Measurements from ENCODE around the gene MIGA1. TPM values are rescaled to one million over a fixed set of nuclear protein-coding genes. Genes with fewer than 3 reads are reported as not detected.
A peak's percentile ranks its signal among the peaks of the same experiment; 100 is the strongest.

MIGA1 gene
- total RNA-seq, 2 experiments from 2014 or later: 12.2 to 15.8 TPM

DNA sequence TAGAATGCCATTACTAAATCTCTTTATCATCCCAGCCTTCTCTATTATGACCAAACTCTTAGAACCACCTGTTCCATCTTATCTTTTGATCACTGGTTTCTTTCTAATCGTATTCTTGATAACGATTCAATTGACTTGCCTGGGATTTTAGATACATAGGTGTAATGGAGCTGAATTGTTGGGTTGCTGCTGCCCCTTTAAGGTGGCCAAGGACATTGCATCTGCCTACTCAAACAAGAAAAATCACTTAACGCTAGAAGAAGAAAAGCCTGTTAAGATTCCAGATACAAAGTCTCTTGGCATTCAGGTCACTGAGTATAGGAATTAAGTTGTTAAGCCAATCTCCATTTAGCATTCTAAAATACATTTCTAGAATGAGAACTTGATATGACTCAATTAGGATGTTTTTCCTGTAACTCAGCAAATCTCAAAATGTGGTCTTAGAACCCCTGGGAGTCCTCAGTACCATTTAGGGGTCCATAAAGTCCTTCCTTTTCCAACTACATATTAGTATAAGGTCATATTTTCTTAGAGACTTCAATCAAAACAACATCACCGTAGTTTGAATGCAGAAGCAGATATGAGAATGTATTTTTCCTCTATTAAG is 121.3 kb downstream of the MIGA1 start:
- Mint-ChIP-seq H3K4me1 (ENCODE audit: low read depth) (no peaks in the 10 kb centered on the region), H3K27me3 (no peaks in the 10 kb centered on the region), H3K27ac (no peak overlapping the region), H3K9me3 (peaks cover 2% of the 10 kb centered on the region), H3K4me3 (no peak overlapping the region), H3K36me3 (ENCODE audit: low read depth) (no peaks in the 10 kb centered on the region)
- H3K27me3 ChIP-seq (ENCODE audit: control insufficient read depth in 1 of 2, insufficient read depth in 2 of 2, low read length in 2 of 2): no peaks in the 10 kb centered on the region
- CTCF ChIA-PET: no interaction called here
- no peaks in the 10 kb centered on the region for H3K4me1 ChIP-seq (ENCODE audit: insufficient read depth, low read length)
- H3K27ac ChIP-seq (ENCODE audit: low read depth in 1 of 2, low read length in 2 of 2): no peak overlapping the region
- TF ChIP-seq, protein P1, sequence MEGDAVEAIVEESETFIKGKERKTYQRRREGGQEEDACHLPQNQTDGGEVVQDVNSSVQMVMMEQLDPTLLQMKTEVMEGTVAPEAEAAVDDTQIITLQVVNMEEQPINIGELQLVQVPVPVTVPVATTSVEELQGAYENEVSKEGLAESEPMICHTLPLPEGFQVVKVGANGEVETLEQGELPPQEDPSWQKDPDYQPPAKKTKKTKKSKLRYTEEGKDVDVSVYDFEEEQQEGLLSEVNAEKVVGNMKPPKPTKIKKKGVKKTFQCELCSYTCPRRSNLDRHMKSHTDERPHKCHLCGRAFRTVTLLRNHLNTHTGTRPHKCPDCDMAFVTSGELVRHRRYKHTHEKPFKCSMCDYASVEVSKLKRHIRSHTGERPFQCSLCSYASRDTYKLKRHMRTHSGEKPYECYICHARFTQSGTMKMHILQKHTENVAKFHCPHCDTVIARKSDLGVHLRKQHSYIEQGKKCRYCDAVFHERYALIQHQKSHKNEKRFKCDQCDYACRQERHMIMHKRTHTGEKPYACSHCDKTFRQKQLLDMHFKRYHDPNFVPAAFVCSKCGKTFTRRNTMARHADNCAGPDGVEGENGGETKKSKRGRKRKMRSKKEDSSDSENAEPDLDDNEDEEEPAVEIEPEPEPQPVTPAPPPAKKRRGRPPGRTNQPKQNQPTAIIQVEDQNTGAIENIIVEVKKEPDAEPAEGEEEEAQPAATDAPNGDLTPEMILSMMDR (IDR thresholded peaks at IDR 0.05): peak; percentile 41
- peaks cover 0 to 4% of the 10 kb centered on the region in 2 experiments for H3K9me3 ChIP-seq (ENCODE audit: control insufficient read depth in 1 of 2, insufficient read depth in 1 of 2, low read length in 2 of 2)
- H3K4me3 ChIP-seq (ENCODE audit: low read length): no peak overlapping the region
- no peaks in the 10 kb centered on the region for H3K36me3 ChIP-seq (ENCODE audit: insufficient read depth, low read length)
- POLR2A ChIA-PET: no interaction called here
- intact Hi-C loops (cut with DNase I, micrococcal nuclease): loop anchor here in 1 of 2 experiments (5.0 kb wide), 1 partner anchor 1233 kb away; no protein-coding TSS in a partner anchor
- ATAC-seq (ENCODE audit: poor library complexity) (no peak), DNase-seq (peak in 3 of 14 experiments; percentile 12 to 28 (median 23))

DNA sequence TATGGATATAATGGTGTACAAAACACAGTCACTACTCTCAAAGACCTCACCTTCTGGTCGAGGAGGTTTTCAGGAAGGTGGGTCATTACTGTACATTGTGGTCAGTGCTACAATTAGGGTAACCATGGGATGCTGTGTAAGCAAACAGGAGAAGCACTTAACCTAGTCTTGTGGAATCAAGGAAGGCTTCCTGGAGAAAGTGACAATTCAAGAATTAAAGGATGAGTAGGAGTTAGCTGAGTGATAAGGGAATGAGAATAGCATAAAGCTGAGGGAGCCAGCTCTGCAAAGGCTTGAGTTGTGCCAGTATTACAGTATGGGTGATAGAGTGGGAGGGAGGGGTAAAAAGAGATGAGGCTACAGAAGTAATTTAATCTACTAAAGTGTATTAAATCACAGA is 126.2 kb downstream of the MIGA1 start:
- Mint-ChIP-seq H3K27me3 (no peaks in the 10 kb centered on the region), H3K36me3 (ENCODE audit: low read depth) (no peaks in the 10 kb centered on the region), H3K27ac (no peak overlapping the region), H3K9me3 (no peaks in the 10 kb centered on the region), H3K4me3 (no peak overlapping the region), H3K4me1 (ENCODE audit: low read depth) (no peaks in the 10 kb centered on the region)
- intact Hi-C loops (cut with DNase I, micrococcal nuclease): no loop called here
- no peaks in the 10 kb centered on the region for H3K9me3 ChIP-seq (ENCODE audit: control insufficient read depth in 1 of 2, insufficient read depth in 1 of 2, low read length in 2 of 2)
- no peaks in the 10 kb centered on the region for H3K27me3 ChIP-seq (ENCODE audit: control insufficient read depth in 1 of 2, insufficient read depth in 2 of 2, low read length in 2 of 2)
- CTCF ChIA-PET: no interaction called here
- H3K36me3 ChIP-seq (ENCODE audit: insufficient read depth, low read length): no peaks in the 10 kb centered on the region
- ATAC-seq (ENCODE audit: poor library complexity) (no peak), DNase-seq (no peak)
- POLR2A ChIA-PET: no interaction called here
- TF ChIP-seq, protein P1 (IDR thresholded peaks at IDR 0.05): no peak
- H3K4me3 ChIP-seq (ENCODE audit: low read length): no peak overlapping the region
- no peak overlapping the region for H3K27ac ChIP-seq (ENCODE audit: low read depth in 1 of 2, low read length in 2 of 2)
- H3K4me1 ChIP-seq (ENCODE audit: insufficient read depth, low read length): no peaks in the 10 kb centered on the region

DNA sequence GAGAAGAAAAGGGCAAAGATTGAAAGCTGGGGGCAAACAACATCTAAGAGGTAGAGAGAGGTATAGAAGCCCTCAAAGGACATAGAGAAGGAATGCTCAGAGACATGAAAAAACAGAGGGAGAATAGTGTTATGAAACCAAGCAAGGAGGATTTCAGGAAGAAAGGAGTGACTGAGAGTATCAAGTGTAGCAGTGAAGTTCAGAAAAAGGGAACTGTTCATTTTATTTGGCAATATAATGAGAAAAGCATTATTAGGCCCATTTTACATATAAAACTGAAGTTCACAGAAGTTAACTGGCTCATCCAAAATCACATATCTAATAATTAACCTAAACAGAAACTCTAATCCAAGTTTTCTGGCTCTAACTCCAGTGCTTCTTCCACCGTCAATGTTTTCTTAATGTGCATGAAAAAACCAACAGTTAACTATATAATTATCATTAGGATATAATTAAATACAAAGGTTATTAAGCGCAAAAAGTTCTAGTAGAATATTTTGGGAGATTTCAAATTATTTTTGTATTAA is 126.6 kb downstream of the MIGA1 start:
- no peak for ATAC-seq (ENCODE audit: poor library complexity)
- no peak overlapping the region for H3K27ac Mint-ChIP-seq
- POLR2A ChIA-PET: no interaction called here

More for the DNA sequence above, 126.6 kb downstream of the MIGA1 start:
- Histone ChIP-seq H3K27me3 (ENCODE audit: control insufficient read depth in 1 of 2, insufficient read depth in 2 of 2, low read length in 2 of 2) (no peaks in the 10 kb centered on the region), H3K4me3 (ENCODE audit: low read length) (no peak overlapping the region), H3K27ac (ENCODE audit: low read depth in 1 of 2, low read length in 2 of 2) (no peak overlapping the region), H3K9me3 (ENCODE audit: control insufficient read depth in 1 of 2, insufficient read depth in 1 of 2, low read length in 2 of 2) (no peaks in the 10 kb centered on the region), H3K4me1 (ENCODE audit: insufficient read depth, low read length) (no peaks in the 10 kb centered on the region), H3K36me3 (ENCODE audit: insufficient read depth, low read length) (no peaks in the 10 kb centered on the region)
- DNase-seq: no peak
- H3K4me1 Mint-ChIP-seq (ENCODE audit: low read depth): no peaks in the 10 kb centered on the region
- H3K4me3 Mint-ChIP-seq: no peak overlapping the region
- H3K36me3 Mint-ChIP-seq (ENCODE audit: low read depth): no peaks in the 10 kb centered on the region
- no peaks in the 10 kb centered on the region for H3K9me3 Mint-ChIP-seq
- H3K27me3 Mint-ChIP-seq: no peaks in the 10 kb centered on the region
- intact Hi-C loops (cut with DNase I, micrococcal nuclease): no loop called here
- TF ChIP-seq, protein P1 (IDR thresholded peaks at IDR 0.05): no peak
- CTCF ChIA-PET: no interaction called here

Data from CD4-positive, alpha-beta T cell (primary cell).